OCI-LY1 (cell line): Measurements from ENCODE around the gene VWA2.

Experiments used
- CTCF ChIP-seq: fragments of 200-600 bp; sonication (generic), shearing (Covaris generic); IDR thresholded peaks from 2 replicates; pipeline ENCODE4 v1.5.1; 2017; ENCODE audit warnings: mild to moderate bottlenecking, antibody characterized with exemption, low read length, moderate library complexity, mixed read lengths
- EZH2 ChIP-seq: fragments of 200-600 bp; sonication (generic), shearing (Covaris generic); IDR thresholded peaks from 2 replicates; pipeline ENCODE4 v1.8.0; 2017; ENCODE audit warnings: borderline replicate concordance, mixed run types, mild to moderate bottlenecking, antibody characterized with exemption, low read length, moderate library complexity, mixed read lengths

GRCh38 chr10:114265392-114266053, 26.5 kb downstream of the VWA2 start:
- TF ChIP-seq EZH2 (no peak), CTCF (no peak)
